Stomach (tissue), 4 donors: ENCODE measurements around the gene GTF2H2C.
"Not testable (repeated sequence)": the region's sequence is repeated elsewhere in the genome, so short reads cannot be mapped to it uniquely, and the experiment has no call there.

Source experiments
- CTCF ChIP-seq, 7 experiments: fragments of 450-650 bp in 4 of 7; fragments of 200-600 bp in 3 of 7; sonication (generic) in 3 of 7; IDR thresholded peaks; one replicate each; pipeline ENCODE4 v1.5.1; 2016 to 2019; ENCODE audit warnings: antibody characterized with exemption in 7 of 7, control low read depth in 2 of 7, mild to moderate bottlenecking in 1 of 7
- EP300 ChIP-seq: sonication (generic); formaldehyde crosslinking; IDR thresholded peaks from one replicate; pipeline ENCODE4 v1.6.1; 2017; ENCODE audit warnings: antibody characterized with exemption
- POLR2A ChIP-seq, 4 donors: fragments of 450-650 bp; IDR thresholded peaks; one replicate each; pipeline ENCODE4 v1.6.1; 2016; ENCODE audit warnings: antibody characterized with exemption in 4 of 4, control low read depth in 2 of 4, mild to moderate bottlenecking in 1 of 4, moderate library complexity in 1 of 4
- POLR2AphosphoS5 ChIP-seq, 3 donors: sonication (generic); formaldehyde crosslinking; IDR thresholded peaks; one replicate each; pipeline ENCODE4 v1.6.1; 2016; ENCODE audit warnings: antibody characterized with exemption in 3 of 3

DNA sequence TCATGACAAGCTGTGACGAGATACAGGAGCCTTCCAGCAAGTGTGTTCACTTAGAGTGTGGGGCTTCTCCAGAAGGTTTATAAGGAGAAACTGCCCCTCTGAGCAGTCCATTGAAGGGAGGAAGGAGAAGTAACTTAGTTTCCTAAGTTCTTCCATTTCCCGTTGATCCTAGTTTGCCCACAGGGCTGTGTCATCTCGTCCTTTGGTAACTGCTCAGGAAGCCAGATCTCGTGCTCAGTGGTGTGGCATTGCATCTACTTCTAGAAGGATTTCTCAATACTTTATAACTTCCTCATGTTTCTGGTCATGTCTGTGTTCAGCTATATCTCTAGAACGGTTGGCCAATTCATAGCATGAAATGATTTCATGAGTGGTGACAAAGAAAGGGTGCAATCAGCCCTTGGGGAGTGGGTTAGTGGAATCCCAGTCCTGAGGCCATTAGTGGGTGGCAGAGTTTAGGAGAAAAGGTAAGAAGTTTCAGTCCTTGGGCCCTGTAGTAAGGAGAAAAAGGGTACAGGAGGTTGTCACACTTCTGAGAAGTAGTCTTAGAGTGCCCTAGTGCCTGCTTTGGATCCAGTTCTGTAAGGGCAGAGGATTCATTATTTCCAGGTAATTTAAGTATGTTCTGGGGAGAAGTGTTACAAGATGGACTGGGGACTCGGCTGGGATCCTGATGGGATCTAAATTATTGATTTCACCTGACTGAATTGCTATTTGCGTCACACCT is 36.3 kb downstream of the GTF2H2C start:
- not testable (repeated sequence) for TF ChIP-seq CTCF (IDR thresholded peaks at IDR 0.05); POLR2AphosphoS5 (IDR thresholded peaks at IDR 0.05); POLR2A (IDR thresholded peaks at IDR 0.05); EP300
